OCI-LY1 (cell line): Measurements from ENCODE around the gene KDM2A.

Experiments
- H2AFZ ChIP-seq: fragments of 200-600 bp; sonication (generic), shearing (Covaris generic); 2 replicates; pipeline ENCODE4 v1.6.0; 2014; ENCODE audit warnings: antibody characterized with exemption, mild to moderate bottlenecking, low read length
- H3F3A ChIP-seq: fragments of 200-600 bp; sonication (generic), shearing (Covaris generic); 2 replicates; pipeline ENCODE4 v1.6.0; 2014; ENCODE audit warnings: mild to moderate bottlenecking, antibody characterized with exemption, low read length, moderate library complexity; ENCODE audit not compliant: insufficient read depth
- H3K27ac ChIP-seq: fragments of 200-600 bp; sonication (generic); 2 replicates; pipeline ENCODE4 v1.5.1; 2014; ENCODE audit warnings: low read length, mixed run types, mild to moderate bottlenecking, low read depth; ENCODE audit not compliant: poor library complexity, severe bottlenecking
- H3K27me3 ChIP-seq: fragments of 200-600 bp; sonication (generic); 2 replicates; pipeline ENCODE4 v1.6.0; 2014; ENCODE audit warnings: antibody characterized with exemption, mild to moderate bottlenecking, low read length, moderate library complexity; ENCODE audit not compliant: insufficient read depth
- H3K36me3 ChIP-seq: fragments of 200-600 bp; sonication (generic); 2 replicates; pipeline ENCODE4 v1.6.1; 2014; ENCODE audit warnings: mild to moderate bottlenecking, antibody characterized with exemption, low read length, moderate library complexity, mixed read lengths; ENCODE audit not compliant: insufficient read depth
- H3K4me1 ChIP-seq: fragments of 200-600 bp; sonication (generic); 2 replicates; pipeline ENCODE4 v1.5.1; 2014; ENCODE audit warnings: mild to moderate bottlenecking, low read length, moderate library complexity; ENCODE audit not compliant: insufficient read depth, severe bottlenecking
- H3K4me2 ChIP-seq: fragments of 200-600 bp; sonication (generic), shearing (Covaris generic); 2 replicates; pipeline ENCODE4 v1.6.1; 2014; ENCODE audit warnings: low read length
- H3K4me3 ChIP-seq: fragments of 200-600 bp; sonication (generic); 2 replicates; pipeline ENCODE4 v1.5.1; 2014; ENCODE audit warnings: low read length, low read depth, mild to moderate bottlenecking, mixed read lengths; ENCODE audit not compliant: poor library complexity, severe bottlenecking
- H3K79me2 ChIP-seq: fragments of 200-600 bp; shearing (Covaris generic); 2 replicates; pipeline ENCODE4 v1.6.1; 2016; ENCODE audit warnings: mixed run types, low read length, mixed read lengths; ENCODE audit not compliant: insufficient read depth
- H3K9ac ChIP-seq: fragments of 200-600 bp; sonication (generic), shearing (Covaris generic); 2 replicates; pipeline ENCODE4 v1.6.1; 2014; ENCODE audit warnings: mild to moderate bottlenecking, low read length, mixed read lengths
- H3K9me2 ChIP-seq: fragments of 200-600 bp; sonication (generic), shearing (Covaris generic); 2 replicates; pipeline ENCODE4 v1.6.1; 2014; ENCODE audit warnings: low read depth, mild to moderate bottlenecking, low read length, mixed read lengths
- H3K9me3 ChIP-seq: fragments of 200-600 bp; shearing (Covaris generic); 2 replicates; pipeline ENCODE4 v1.6.1; 2014; ENCODE audit warnings: low read length, mixed read lengths
- H4K20me1 ChIP-seq: fragments of 200-600 bp; sonication (generic), shearing (Covaris generic); 2 replicates; pipeline ENCODE4 v1.6.0; 2016; ENCODE audit warnings: mild to moderate bottlenecking, low read length; ENCODE audit not compliant: insufficient read depth
- EZH2 ChIP-seq: fragments of 200-600 bp; sonication (generic), shearing (Covaris generic); IDR thresholded peaks from 2 replicates; pipeline ENCODE4 v1.8.0; 2017; ENCODE audit warnings: borderline replicate concordance, mixed run types, mild to moderate bottlenecking, antibody characterized with exemption, low read length, moderate library complexity, mixed read lengths
- TF ChIP-seq, protein P1 (sequence below): fragments of 200-600 bp; sonication (generic), shearing (Covaris generic); IDR thresholded peaks from 2 replicates; pipeline ENCODE4 v1.5.1; 2017; ENCODE audit warnings: mild to moderate bottlenecking, antibody characterized with exemption, low read length, moderate library complexity, mixed read lengths

The KDM2A gene

DNA sequence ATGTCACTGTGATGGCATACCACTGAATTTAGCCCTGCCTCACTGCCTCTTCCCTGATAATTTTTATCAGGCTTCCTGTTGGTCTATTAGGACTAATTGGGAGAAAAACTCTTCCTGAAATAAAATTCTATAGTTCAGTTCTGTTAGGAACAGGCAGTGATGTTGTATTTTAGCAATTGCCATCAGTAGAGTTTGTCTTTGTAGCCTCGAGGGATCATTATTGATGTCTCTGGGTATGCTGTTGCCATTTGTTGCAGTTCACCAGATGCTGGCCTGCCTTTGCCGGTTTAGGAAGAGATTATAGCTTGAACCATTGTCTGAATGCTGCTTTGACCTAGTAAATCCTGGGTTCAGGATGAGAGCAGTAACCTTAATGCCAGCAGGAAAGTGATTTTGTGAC, 41.0 kb downstream of the KDM2A start:
- Histone ChIP-seq H4K20me1 (0 out of 2 replicates have a peak, but pooled peaks cover 4% of the 10 kb centered on the region), H3K27me3 (no peaks in the 10 kb centered on the region)

DNA sequence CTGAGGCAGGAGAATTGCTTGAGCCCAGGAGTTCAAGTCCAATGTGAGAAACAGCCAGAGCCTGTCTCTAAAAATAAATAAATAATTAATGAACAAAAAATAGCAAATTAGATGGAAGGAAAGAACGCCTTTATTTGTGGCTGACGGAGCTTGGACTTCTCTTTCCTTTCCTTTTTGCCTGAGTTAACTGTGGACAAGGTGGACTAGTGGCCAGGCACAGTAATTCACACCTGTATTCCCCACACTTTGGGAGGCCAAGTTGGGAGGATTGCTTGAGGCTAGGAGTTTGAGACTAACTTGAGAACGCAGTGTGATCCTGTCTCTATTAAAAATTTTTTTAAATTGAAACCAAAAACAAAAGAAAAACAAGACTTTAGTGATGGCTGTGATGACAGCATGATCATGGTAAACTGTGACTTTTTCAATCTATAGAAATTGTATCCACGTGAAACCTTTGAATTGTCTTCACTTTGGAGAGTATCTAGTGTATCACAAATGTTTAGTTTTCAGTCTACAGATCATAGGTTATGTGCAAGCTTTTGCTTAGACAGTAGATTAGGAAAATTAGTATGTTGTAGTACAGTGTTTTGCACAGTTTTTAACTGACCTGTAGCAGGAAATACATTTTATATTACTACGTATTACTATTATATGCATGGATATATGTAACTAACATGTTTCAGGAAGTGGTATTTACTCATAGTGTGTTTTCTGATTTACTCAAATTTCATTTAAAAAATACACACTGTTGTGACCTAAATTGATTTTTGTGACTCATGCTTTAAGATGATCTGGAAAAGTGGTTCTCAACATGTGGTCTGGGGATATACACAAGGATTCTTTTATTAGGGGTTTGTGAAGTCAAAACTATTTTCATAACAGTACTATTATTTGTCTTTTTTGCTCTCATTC, 42.1 kb downstream of the KDM2A start:
- Histone ChIP-seq H3K79me2 (peaks cover 42% of the 10 kb centered on the region), H3K9ac (no peak overlapping the region), H3K4me3 (no peak overlapping the region), H3K27ac (no peak overlapping the region), H4K20me1 (0 out of 2 replicates have a peak, but pooled peaks cover 4% of the 10 kb centered on the region), H3K4me2 (no peak overlapping the region), H3K36me3 (peaks cover 4% of the 10 kb centered on the region; the same call in 1 of the 2 replicates), H2AFZ (no peak overlapping the region), H3K9me3 (no peaks in the 10 kb centered on the region), H3F3A (no peaks in the 10 kb centered on the region), H3K9me2 (no peaks in the 10 kb centered on the region), H3K4me1 (peaks cover 8% of the 10 kb centered on the region), H3K27me3 (no peaks in the 10 kb centered on the region)
- no peak for TF ChIP-seq EZH2
- TF ChIP-seq, protein P1, sequence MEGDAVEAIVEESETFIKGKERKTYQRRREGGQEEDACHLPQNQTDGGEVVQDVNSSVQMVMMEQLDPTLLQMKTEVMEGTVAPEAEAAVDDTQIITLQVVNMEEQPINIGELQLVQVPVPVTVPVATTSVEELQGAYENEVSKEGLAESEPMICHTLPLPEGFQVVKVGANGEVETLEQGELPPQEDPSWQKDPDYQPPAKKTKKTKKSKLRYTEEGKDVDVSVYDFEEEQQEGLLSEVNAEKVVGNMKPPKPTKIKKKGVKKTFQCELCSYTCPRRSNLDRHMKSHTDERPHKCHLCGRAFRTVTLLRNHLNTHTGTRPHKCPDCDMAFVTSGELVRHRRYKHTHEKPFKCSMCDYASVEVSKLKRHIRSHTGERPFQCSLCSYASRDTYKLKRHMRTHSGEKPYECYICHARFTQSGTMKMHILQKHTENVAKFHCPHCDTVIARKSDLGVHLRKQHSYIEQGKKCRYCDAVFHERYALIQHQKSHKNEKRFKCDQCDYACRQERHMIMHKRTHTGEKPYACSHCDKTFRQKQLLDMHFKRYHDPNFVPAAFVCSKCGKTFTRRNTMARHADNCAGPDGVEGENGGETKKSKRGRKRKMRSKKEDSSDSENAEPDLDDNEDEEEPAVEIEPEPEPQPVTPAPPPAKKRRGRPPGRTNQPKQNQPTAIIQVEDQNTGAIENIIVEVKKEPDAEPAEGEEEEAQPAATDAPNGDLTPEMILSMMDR, result no peak

More for the DNA sequence above, 41.0 kb downstream of the KDM2A start:
- Histone ChIP-seq H3K79me2 (peaks cover 37% of the 10 kb centered on the region), H3F3A (no peaks in the 10 kb centered on the region), H3K9me3 (no peaks in the 10 kb centered on the region), H3K36me3 (peaks cover 4% of the 10 kb centered on the region; the same call in 1 of the 2 replicates), H3K4me2 (no peak overlapping the region), H3K4me1 (no peaks in the 10 kb centered on the region), H2AFZ (no peak overlapping the region), H3K4me3 (no peak overlapping the region), H3K9ac (no peak overlapping the region), H3K27ac (no peak overlapping the region), H3K9me2 (no peaks in the 10 kb centered on the region)
- no peak for TF ChIP-seq EZH2
- TF ChIP-seq, protein P1, result no peak

GRCh38 chr11:67163006-67163405, 43.9 kb downstream of the KDM2A start:
- Histone ChIP-seq H3K4me3 (no peak overlapping the region), H3K79me2 (peaks cover 42% of the 10 kb centered on the region), H3K36me3 (peaks cover 4% of the 10 kb centered on the region; the same call in 1 of the 2 replicates), H3K27ac (no peak overlapping the region), H3K27me3 (no peaks in the 10 kb centered on the region), H3K9me2 (no peaks in the 10 kb centered on the region), H3K9ac (no peak overlapping the region), H3K4me1 (peaks cover 8% of the 10 kb centered on the region), H3K4me2 (no peak overlapping the region), H4K20me1 (0 out of 2 replicates have a peak, but pooled peaks cover 4% of the 10 kb centered on the region), H2AFZ (no peak overlapping the region), H3F3A (no peaks in the 10 kb centered on the region), H3K9me3 (no peaks in the 10 kb centered on the region)
- TF ChIP-seq, protein P1, result no peak
- no peak for TF ChIP-seq EZH2
